Transverse colon (tissue), 3 donors: ENCODE measurements around the gene LEP.

Experiments used
- POLR2A ChIP-seq: fragments of 450-650 bp; IDR thresholded peaks from one replicate; pipeline ENCODE4 v1.6.1; 2016; ENCODE audit warnings: antibody characterized with exemption, mild to moderate bottlenecking, moderate library complexity
- TF ChIP-seq, protein P1 (sequence below), 5 experiments: fragments of 200-600 bp in 3 of 5; fragments of 450-650 bp in 2 of 5; sonication (generic) in 3 of 5; IDR thresholded peaks; 1 replicate in 2 of 5; 2 replicates in 3 of 5; pipeline ENCODE4 v1.5.1; 2016 to 2017; ENCODE audit warnings: antibody characterized with exemption in 5 of 5, inconsistent platforms in 3 of 5, mild to moderate bottlenecking in 2 of 5, moderate library complexity in 1 of 5

GRCh38 chr7:128281605-128282380 is 40.7 kb downstream of the LEP start:
- no peak for TF ChIP-seq POLR2A
- TF ChIP-seq, protein P1, sequence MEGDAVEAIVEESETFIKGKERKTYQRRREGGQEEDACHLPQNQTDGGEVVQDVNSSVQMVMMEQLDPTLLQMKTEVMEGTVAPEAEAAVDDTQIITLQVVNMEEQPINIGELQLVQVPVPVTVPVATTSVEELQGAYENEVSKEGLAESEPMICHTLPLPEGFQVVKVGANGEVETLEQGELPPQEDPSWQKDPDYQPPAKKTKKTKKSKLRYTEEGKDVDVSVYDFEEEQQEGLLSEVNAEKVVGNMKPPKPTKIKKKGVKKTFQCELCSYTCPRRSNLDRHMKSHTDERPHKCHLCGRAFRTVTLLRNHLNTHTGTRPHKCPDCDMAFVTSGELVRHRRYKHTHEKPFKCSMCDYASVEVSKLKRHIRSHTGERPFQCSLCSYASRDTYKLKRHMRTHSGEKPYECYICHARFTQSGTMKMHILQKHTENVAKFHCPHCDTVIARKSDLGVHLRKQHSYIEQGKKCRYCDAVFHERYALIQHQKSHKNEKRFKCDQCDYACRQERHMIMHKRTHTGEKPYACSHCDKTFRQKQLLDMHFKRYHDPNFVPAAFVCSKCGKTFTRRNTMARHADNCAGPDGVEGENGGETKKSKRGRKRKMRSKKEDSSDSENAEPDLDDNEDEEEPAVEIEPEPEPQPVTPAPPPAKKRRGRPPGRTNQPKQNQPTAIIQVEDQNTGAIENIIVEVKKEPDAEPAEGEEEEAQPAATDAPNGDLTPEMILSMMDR (IDR thresholded peaks at IDR 0.05) = no peak
